ENCODE results near the gene ABLIM3.

- TF ChIP-seq PBX3 (IDR thresholded peaks at IDR 0.05) (no peak), CTCF (IDR thresholded peaks at IDR 0.05) (no peak), FOXM1 (IDR thresholded peaks at IDR 0.05; ENCODE audit: low read depth) (no peak), RAD21 (IDR thresholded peaks at IDR 0.05; ENCODE audit: low read length) (no peak), EP300 (IDR thresholded peaks at IDR 0.05; ENCODE audit: borderline replicate concordance in 1 of 2, low read depth in 1 of 2, low read length in 1 of 2) (no peak), POLR2AphosphoS5 (IDR thresholded peaks at IDR 0.05; ENCODE audit: low read depth, low read length) (no peak), SMC3 (IDR thresholded peaks at IDR 0.05; ENCODE audit: low read depth, low read length) (no peak), YY1 (IDR thresholded peaks at IDR 0.05; ENCODE audit: low read depth) (no peak)
Observed at GRCh38 chr5:149273950-149274349, 132.7 kb downstream of the ABLIM3 start.
